T-helper 2 cell (primary cell): ENCODE results near the gene TMEM213.

Experiments
- DNase-seq, 5 experiments: peaks; one replicate each; pipeline versions ENCODE4 v3.0.0 to v3.0.0-alpha.2; 2012 to 2022

The TMEM213 gene

GRCh38 chr7:138878051-138878450 lies 80.3 kb downstream of the TMEM213 start:
- no peak for DNase-seq

GRCh38 chr7:138878856-138879255 lies 81.1 kb downstream of the TMEM213 start:
- DNase-seq = no peak

DNA sequence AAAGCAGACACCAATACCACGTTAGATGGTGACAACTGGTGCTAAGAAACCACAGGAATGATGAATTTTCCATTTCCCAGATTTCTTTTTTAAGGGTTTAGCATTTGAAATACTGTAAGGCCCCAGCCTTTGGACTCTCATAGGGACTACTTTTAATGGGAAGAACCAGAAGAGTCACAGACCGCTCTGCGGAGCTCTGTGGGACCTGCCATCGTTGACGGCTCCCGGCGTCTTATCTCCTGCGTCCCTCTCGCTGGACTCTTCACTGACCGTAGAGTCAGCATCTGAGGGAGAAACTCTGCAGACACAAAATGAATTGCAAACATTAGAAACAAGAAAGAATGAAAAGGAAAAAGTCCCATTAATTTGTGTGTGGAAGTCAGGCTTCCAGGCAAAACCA lies 81.6 kb downstream of the TMEM213 start:
- DNase-seq = no peak

- no peak for DNase-seq
Measured at GRCh38 chr7:138880881-138881578, 83.2 kb downstream of the TMEM213 start.

- DNase-seq = no peak
Measured at GRCh38 chr7:138881579-138882188, 83.9 kb downstream of the TMEM213 start.

GRCh38 chr7:138882249-138882648 lies 84.5 kb downstream of the TMEM213 start:
- DNase-seq = peak in 1 of 5 experiments; percentile 62

DNA sequence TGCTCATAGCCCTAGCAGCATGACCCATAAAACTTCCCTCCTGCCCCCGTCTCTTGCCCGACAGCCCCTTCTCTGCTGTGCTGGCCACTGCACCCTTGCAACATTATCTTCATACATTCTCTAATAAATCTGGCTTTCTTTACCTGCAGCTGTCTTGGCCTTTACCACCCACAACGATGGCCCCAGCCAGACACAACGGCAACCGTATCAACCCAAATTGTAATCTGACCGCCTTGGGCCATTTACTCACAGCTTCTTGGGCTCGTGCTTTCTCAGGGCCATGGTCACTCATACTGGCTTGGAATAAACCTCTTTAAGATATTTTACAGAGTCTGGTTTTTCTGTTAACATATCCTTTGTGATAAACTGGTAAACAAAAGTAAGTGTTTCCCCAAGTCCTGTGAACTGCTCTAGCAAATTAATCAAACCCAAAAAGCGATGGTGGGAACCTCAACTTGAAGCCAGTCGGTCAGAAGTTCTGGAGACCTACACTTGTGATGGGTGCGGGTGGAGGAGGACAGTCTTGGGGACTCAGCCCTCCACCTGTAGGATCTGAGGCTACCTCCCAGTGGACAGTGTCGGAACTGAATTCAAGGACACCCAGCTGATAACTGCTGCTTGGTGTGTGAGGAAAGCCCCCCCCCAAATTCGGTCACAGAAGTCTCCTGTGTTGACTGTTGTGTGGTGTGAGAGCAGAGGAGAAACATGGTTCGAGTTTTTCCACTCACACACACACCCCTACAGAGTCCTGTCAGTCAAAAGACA lies 87.8 kb downstream of the TMEM213 start:
- DNase-seq = peak in 1 of 5 experiments; percentile 38

- DNase-seq = peak in 2 of 5 experiments; percentile 56 to 85
Measured at GRCh38 chr7:138886501-138886917, 88.7 kb downstream of the TMEM213 start.

GRCh38 chr7:138887085-138887710 lies 89.4 kb downstream of the TMEM213 start:
- no peak for DNase-seq
